GM12801 (cell line): ENCODE results near the gene PAX7.

Source experiments
- CTCF ChIP-seq: IDR thresholded peaks from one replicate; pipeline ENCODE4 v1.5.1; 2011; ENCODE audit warnings: control low read depth; ENCODE audit not compliant: insufficient read length; ENCODE audit errors: extremely low read depth

Gene PAX7

DNA sequence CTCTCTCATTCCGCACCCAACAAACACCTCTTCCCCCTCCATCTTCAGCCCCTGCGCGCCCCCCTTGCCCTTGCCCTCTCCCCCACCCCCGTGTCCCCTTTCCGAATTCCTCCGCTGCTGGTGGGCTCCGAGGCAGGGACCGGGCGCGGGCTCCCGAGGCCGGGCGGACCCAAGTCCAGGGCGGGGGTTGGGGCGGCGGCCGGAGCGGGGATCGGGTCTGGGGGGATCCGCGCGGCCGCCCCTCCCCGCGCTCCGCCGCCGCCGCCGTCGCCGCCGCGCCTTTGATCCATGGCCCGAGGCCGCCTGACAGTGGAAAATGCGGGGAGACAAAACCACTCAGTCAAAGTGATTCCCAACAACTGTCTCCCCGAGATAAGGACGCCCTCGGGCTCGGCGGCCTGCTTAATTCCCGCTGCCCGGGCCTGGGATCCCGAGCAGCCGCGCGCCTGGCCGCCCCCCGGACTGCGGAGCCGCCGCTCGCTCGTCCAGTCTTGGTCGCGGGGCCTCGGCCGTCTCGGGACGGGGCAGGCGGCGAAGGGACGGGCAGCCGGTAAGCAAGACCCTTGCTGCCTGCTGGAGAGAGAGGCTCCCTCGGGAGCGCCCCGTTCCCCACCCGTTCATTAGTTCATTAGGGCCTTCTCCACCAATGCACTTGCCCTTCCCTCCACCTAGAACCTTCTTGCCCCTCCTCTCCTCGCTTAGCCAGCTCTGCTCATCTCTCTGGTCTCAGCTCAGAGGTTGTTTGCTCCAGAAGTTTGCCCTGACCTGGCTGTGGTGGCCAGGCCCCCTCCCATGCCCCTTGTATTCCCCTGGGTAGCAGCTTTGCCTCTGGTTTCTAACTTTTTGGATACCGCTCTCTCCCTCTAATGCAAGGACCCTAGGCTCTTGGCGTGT lies 86.4 kb downstream of the PAX7 start:
- TF ChIP-seq CTCF: no peak

DNA sequence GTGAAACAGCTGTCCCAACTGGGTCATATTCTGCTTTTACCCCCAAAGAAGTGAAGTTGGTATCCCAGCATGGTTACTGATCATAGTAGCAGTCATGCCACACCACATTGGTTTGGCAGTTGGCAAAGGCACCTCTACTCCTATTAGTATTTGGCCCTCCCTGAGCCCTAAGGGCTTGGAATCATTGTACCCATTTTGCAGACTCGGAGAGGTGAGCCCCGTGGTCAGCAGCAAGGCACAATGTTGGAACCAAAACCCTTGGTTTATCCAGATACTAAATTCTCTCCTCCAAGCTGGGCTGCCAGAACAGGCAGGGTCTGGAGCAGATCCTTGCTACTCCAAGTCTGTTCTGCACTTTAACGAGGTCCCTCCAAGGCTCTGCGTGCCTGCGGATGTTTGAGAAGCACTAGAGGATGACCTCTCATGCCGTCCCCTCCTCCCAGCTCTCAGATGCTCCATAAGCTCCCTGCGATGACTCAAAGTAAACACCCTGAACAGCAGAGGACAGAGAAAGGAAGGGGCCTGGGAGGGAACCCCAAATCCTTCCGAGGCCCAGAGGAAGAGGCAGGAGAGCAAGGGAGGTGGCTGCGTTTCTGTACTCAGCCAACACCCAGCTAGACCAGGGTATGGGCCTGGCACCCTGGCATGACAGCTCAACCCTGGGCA lies 89.3 kb downstream of the PAX7 start:
- TF ChIP-seq CTCF: no peak

- no peak for TF ChIP-seq CTCF
These were observed 90.4 kb downstream of the PAX7 start for GRCh38 chr1:18721041-18721440.

- no peak for TF ChIP-seq CTCF
These were observed 91.1 kb downstream of the PAX7 start for GRCh38 chr1:18721776-18722175.

- no peak for TF ChIP-seq CTCF
These were observed 91.6 kb downstream of the PAX7 start for GRCh38 chr1:18722270-18722669.

GRCh38 chr1:18723206-18723605 lies 92.6 kb downstream of the PAX7 start:
- TF ChIP-seq CTCF: no peak

GRCh38 chr1:18723701-18724411 lies 93.2 kb downstream of the PAX7 start:
- TF ChIP-seq CTCF: no peak
